Upper lobe of left lung (tissue), 4 donors: Measurements from ENCODE around the gene C1QTNF3.

ENCODE experiments used
- POLR2A ChIP-seq, 4 donors: fragments of 450-650 bp; IDR thresholded peaks; one replicate each; pipeline ENCODE4 v1.5.1; 2016 to 2017; ENCODE audit warnings: antibody characterized with exemption in 4 of 4, mild to moderate bottlenecking in 2 of 4
- TF ChIP-seq, protein P1 (sequence below), 6 experiments: fragments of 450-650 bp in 4 of 6; fragments of 200-600 bp in 2 of 6; sonication (generic) in 2 of 6; IDR thresholded peaks; one replicate each; pipeline ENCODE4 v1.5.1; 2016 to 2019; ENCODE audit warnings: antibody characterized with exemption in 6 of 6

DNA sequence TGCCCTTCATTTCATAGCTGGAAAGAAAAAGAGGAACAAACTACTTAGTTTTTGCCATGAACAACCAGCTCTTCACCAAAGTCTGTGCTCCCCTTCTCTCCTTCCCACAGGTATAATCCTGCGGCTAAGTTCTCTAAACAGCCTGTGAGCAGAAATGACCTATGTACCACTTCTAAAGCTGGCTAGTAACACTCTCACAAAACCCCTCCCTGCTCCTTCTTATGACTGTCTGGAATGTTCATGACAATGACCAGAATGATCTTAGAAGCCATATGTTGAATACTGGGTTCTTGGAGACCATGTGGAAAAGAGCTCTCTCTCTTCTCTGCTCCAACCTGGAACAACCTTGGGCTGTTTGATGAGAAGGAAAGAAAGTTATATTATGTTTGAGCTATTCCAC lies 22.3 kb downstream of the C1QTNF3 start:
- TF ChIP-seq POLR2A (IDR thresholded peaks at IDR 0.05), result no peak
- TF ChIP-seq, protein P1, sequence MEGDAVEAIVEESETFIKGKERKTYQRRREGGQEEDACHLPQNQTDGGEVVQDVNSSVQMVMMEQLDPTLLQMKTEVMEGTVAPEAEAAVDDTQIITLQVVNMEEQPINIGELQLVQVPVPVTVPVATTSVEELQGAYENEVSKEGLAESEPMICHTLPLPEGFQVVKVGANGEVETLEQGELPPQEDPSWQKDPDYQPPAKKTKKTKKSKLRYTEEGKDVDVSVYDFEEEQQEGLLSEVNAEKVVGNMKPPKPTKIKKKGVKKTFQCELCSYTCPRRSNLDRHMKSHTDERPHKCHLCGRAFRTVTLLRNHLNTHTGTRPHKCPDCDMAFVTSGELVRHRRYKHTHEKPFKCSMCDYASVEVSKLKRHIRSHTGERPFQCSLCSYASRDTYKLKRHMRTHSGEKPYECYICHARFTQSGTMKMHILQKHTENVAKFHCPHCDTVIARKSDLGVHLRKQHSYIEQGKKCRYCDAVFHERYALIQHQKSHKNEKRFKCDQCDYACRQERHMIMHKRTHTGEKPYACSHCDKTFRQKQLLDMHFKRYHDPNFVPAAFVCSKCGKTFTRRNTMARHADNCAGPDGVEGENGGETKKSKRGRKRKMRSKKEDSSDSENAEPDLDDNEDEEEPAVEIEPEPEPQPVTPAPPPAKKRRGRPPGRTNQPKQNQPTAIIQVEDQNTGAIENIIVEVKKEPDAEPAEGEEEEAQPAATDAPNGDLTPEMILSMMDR (IDR thresholded peaks at IDR 0.05), result no peak
